Esophagus muscularis mucosa (tissue), 4 donors: ENCODE results near the gene ERC2. TPM values are rescaled to one million over a fixed set of nuclear protein-coding genes. Genes with fewer than 3 reads are reported as not detected.

Experiments used
- DNase-seq: peaks from one replicate; pipeline ENCODE4 v3.0.0-alpha.2; 2017; ENCODE audit errors: extremely low spot score
- H3K27ac ChIP-seq, 4 donors: fragments of 200-600 bp; sonication (generic); replicated peaks in 1 of 4; 1 replicate in 3 of 4; 2 replicates in 1 of 4; pipeline ENCODE4 v1.5.1; 2016 to 2019; ENCODE audit warnings: mild to moderate bottlenecking in 1 of 4
- H3K27me3 ChIP-seq, 4 donors: fragments of 200-600 bp; sonication (generic); one replicate each; pipeline versions ENCODE4 v1.5.1 to v1.6.0; 2016 to 2019
- H3K36me3 ChIP-seq, 4 donors: fragments of 200-600 bp; sonication (generic); one replicate each; pipeline ENCODE4 v1.5.1; 2016 to 2019
- H3K4me1 ChIP-seq, 4 donors: fragments of 200-600 bp; sonication (generic); one replicate each; pipeline ENCODE4 v1.5.1; 2016 to 2019
- H3K4me3 ChIP-seq, 4 donors: fragments of 200-600 bp; sonication (generic); 1 replicate in 2 of 4; 2 replicates in 2 of 4; pipeline ENCODE4 v1.5.1; 2016 to 2019; ENCODE audit warnings: mild to moderate bottlenecking in 4 of 4, moderate library complexity in 1 of 4
- H3K9me3 ChIP-seq, 4 donors: fragments of 200-600 bp; sonication (generic); 1 replicate in 3 of 4; 2 replicates in 1 of 4; pipeline ENCODE4 v1.5.1; 2016 to 2019
- CTCF ChIP-seq, 3 experiments: fragments of 200-600 bp in 2 of 3; fragments of 450-650 bp in 1 of 3; sonication (generic) in 2 of 3; IDR thresholded peaks; one replicate each; pipeline ENCODE4 v1.5.1; 2017 to 2019; ENCODE audit warnings: antibody characterized with exemption in 3 of 3, mild to moderate bottlenecking in 2 of 3, moderate library complexity in 1 of 3
- EP300 ChIP-seq: sonication (generic); formaldehyde crosslinking; IDR thresholded peaks from one replicate; pipeline ENCODE4 v1.6.1; 2017; ENCODE audit warnings: antibody characterized with exemption
- POLR2A ChIP-seq: fragments of 450-650 bp; IDR thresholded peaks from one replicate; pipeline ENCODE4 v1.6.1; 2017; ENCODE audit warnings: antibody characterized with exemption, moderate library complexity, mild to moderate bottlenecking, low read depth
- POLR2AphosphoS5 ChIP-seq, 2 donors: sonication (generic); formaldehyde crosslinking; IDR thresholded peaks; one replicate each; pipeline ENCODE4 v1.6.1; 2017; ENCODE audit warnings: antibody characterized with exemption in 2 of 2
- WGBS: methylation state at CpG from one replicate; pipeline ENCODE4 v1.1.5; 2018; 5-methylcytosine and 5-hydroxymethylcytosine counted together
- intact Hi-C: fragments of 100-400 bp; cut with DNase I; formaldehyde crosslinking; loops from one replicate; pipeline ENCODE4 v1.15.1; 2023
- total RNA-seq, 4 donors: library from RNA; depleted of rRNA; stranded (reverse); fragments of >200 nt; gene quantifications; one replicate each; pipeline versions ENCODE4 v1.1.0 to v1.2.1, GENCODE V29; 2016

ERC2 gene
- total RNA-seq, 4 donors from 2014 or later = 0.42 to 2.0 (median 1.5) TPM

GRCh38 chr3:55805169-55805568 is 663.1 kb downstream of the ERC2 start:
- no peak for TF ChIP-seq EP300
- no peak for TF ChIP-seq POLR2A
- no peak for TF ChIP-seq POLR2AphosphoS5 (IDR thresholded peaks at IDR 0.05)
- no peak for TF ChIP-seq CTCF (IDR thresholded peaks at IDR 0.05)
- intact Hi-C loops = no loop called here
- WGBS = 93% methylated on average over 2 of the region's 2 CpGs
- H3K27me3 ChIP-seq = no peaks in the 10 kb centered on the region
- H3K4me3 ChIP-seq = no peak overlapping the region
- no peak overlapping the region for H3K27ac ChIP-seq
- DNase-seq = peak; percentile 34
- no peaks in the 10 kb centered on the region for H3K9me3 ChIP-seq
- no peaks in the 10 kb centered on the region for H3K4me1 ChIP-seq
- no peaks in the 10 kb centered on the region for H3K36me3 ChIP-seq

- TF ChIP-seq EP300 (no peak), POLR2AphosphoS5 (IDR thresholded peaks at IDR 0.05) (no peak), POLR2A (no peak), CTCF (IDR thresholded peaks at IDR 0.05) (no peak)
- 88% methylated on average over 7 of the region's 7 CpGs for WGBS
- H3K27ac ChIP-seq = no peak overlapping the region
- no peaks in the 10 kb centered on the region for H3K9me3 ChIP-seq
- peak; percentile 66 for DNase-seq
- H3K36me3 ChIP-seq = no peaks in the 10 kb centered on the region
- intact Hi-C loops = no loop called here
- H3K4me3 ChIP-seq = no peak overlapping the region
- no peaks in the 10 kb centered on the region for H3K4me1 ChIP-seq
- no peaks in the 10 kb centered on the region for H3K27me3 ChIP-seq
Observed at GRCh38 chr3:55804170-55805095, 663.8 kb downstream of the ERC2 start.

GRCh38 chr3:55802816-55803215 is 665.5 kb downstream of the ERC2 start:
- Histone ChIP-seq H3K36me3 (no peaks in the 10 kb centered on the region), H3K9me3 (no peaks in the 10 kb centered on the region), H3K4me3 (no peak overlapping the region), H3K27ac (no peak overlapping the region), H3K4me1 (no peaks in the 10 kb centered on the region), H3K27me3 (no peaks in the 10 kb centered on the region)
- peak; percentile 53 for DNase-seq
- intact Hi-C loops = no loop called here
- TF ChIP-seq POLR2A = no peak
- TF ChIP-seq POLR2AphosphoS5 (IDR thresholded peaks at IDR 0.05) = no peak
- no peak for TF ChIP-seq CTCF (IDR thresholded peaks at IDR 0.05)
- TF ChIP-seq EP300 = no peak
- 83% methylated on average over 4 of the region's 4 CpGs for WGBS

GRCh38 chr3:55801676-55802075 is 666.6 kb downstream of the ERC2 start:
- no peaks in the 10 kb centered on the region for H3K9me3 ChIP-seq
- no peaks in the 10 kb centered on the region for H3K27me3 ChIP-seq
- H3K27ac ChIP-seq = no peak overlapping the region
- DNase-seq = peak; percentile 82
- no peak overlapping the region for H3K4me3 ChIP-seq
- intact Hi-C loops = no loop called here
- no peak for TF ChIP-seq EP300
- TF ChIP-seq POLR2AphosphoS5 (IDR thresholded peaks at IDR 0.05) = no peak
- no peak for TF ChIP-seq POLR2A
- no peak for TF ChIP-seq CTCF (IDR thresholded peaks at IDR 0.05)
- H3K36me3 ChIP-seq = no peaks in the 10 kb centered on the region
- WGBS = 70% methylated on average over 2 of the region's 2 CpGs
- H3K4me1 ChIP-seq = no peaks in the 10 kb centered on the region

- 75% methylated on average over 3 of the region's 3 CpGs for WGBS
- H3K9me3 ChIP-seq = no peaks in the 10 kb centered on the region
- H3K4me3 ChIP-seq = no peak overlapping the region
- DNase-seq = peak; percentile 53
- H3K27ac ChIP-seq = no peak overlapping the region
- H3K27me3 ChIP-seq = no peaks in the 10 kb centered on the region
- TF ChIP-seq EP300 (no peak), POLR2AphosphoS5 (IDR thresholded peaks at IDR 0.05) (no peak), CTCF (IDR thresholded peaks at IDR 0.05) (no peak), POLR2A (no peak)
- no peaks in the 10 kb centered on the region for H3K36me3 ChIP-seq
- intact Hi-C loops = no loop called here
- peaks cover 0 to 4% (median 2%) of the 10 kb centered on the region in 4 donors for H3K4me1 ChIP-seq
Observed at GRCh38 chr3:55801068-55801467, 667.2 kb downstream of the ERC2 start.
